GM18505 (cell line): ENCODE measurements around the gene PPP6R1.

Source experiments
- ATAC-seq: cut with Tn5 transposase; IDR thresholded peaks from one replicate; pipeline ENCODE4 v1.9.1; 2021; ENCODE audit not compliant: unreplicated experiment
- POLR2A ChIP-seq: IDR thresholded peaks from 4 replicates; pipeline ENCODE4 v1.6.1; 2011; ENCODE audit warnings: borderline replicate concordance; ENCODE audit not compliant: insufficient read depth, insufficient read length; ENCODE audit errors: extremely low read depth

PPP6R1 gene

DNA sequence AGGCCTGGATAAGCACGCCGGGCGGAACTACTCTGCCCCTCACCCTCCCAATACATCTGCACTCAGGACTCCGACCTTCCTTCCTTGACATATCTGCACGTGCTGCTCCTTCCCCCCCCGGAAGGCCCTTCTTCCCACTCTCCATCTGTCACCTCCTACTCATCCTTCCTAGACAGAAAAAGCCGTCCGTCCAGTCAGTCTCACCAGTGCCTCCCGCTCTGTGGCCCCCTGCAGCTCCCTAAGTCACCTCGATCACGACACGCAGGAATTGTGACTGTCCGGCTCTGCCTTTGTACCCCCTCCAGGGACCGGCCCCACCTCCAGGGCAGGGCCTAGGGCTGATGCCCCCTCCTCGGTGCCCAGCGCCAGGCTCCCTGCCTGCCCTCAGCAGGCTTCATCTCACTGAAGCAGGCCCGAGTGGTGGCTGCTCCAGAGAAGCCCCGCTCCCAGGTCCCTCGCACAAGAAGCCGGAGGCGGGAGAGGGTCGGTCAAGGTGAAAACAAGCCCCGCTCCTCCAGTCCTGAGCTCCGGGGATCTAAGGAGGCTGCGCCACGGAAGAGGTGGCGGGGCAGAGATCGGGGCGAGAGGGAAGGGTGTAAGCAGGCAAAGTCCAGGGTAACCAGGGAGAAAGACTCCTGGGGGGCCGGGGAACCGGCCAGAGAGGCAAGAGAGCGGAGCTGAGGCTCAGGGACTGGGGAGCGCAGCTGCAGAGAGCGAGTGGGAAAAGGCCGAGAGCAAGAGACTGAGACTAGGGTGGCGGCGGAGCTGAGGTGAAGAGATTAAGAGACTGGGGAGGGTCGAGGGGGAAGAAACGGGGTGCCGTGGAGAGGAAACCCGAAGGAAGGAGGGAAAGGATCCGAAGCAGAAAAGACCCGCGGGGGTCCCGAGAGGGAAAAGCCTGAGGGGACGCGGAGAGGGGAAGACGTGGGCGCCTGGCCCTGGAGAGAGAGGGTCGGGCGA lies 1.1 kb downstream of the PPP6R1 start:
- no peak for ATAC-seq
- TF ChIP-seq POLR2A: peak; percentile 36

DNA sequence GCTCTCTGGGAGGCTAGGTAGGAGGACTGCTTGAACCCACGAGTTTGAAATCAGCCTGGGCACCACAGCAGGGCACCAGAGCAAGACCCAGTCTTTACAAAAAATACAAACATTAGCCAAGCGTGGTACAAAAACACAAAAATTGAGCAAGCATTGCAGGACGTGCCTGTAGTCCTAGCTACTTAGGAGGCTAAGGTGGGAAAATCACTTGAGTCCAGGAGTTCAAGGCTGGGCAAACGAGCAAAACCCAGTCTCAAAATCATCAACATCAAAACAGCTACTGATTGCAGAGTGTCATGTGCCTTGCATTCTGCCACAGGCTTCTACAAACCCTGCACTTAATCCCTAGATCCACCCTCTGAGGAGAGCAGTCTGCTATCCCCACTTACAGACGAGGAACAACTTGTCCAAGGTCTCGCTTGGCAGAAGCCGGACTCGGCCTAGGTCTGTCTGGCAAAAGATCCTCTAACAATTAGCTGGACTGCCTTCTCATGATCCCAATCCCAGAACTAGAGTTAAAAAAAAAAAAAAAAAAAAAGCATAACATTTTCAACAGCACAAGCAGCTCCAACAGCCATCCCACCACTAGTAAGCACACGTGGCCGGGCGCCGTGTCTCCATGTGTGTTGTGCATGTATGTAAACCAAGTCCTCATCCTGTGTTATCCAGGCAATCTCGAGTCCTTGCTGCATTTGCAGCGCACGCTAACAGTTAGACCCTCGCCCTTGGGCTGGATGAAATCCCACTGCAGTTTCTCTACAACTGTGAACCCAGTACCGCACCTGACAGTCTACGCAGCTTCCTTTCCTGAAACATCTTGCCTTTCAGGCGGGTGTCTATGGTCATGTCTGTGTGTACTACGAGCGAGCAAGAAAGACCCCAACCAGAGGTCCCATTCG lies 2.0 kb downstream of the PPP6R1 start:
- ATAC-seq: no peak
- no peak for TF ChIP-seq POLR2A

DNA sequence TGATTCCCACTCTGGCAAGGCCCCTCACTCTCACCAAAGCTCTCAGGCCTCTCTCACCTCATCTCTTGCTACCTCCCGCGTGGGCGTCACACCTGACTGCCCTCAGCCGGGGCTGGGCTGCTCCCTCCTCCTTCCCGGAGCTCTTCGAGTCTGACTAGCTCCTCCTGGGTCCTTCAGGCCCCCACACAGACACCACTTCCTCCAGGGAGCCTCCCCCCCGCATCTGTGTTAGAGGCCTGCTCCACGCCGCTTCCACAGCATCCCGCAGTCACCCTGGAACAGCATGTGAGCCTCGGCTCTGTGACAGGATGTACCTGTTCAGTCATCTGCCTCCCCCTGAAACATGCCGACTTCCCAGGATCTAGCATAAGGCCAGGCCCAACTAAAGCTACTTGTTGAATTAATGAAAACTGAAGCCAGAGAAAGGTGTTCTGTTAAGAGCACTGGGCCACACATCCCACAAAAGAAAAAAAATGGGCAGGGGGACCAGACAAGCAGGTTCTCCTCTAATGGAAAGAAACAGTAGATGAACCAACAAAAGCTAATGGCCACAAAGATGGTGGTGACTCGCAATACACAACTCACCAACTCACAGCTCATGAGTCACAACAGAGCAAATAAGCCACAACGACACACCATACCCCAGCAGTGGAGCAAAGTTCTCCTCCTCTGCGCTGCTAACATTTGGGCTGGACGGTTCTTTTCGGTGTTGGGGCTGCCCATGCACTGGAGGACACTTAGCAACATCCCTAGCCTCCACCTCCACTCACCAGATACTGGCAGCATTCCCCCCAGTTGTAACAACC lies 3.0 kb downstream of the PPP6R1 start:
- TF ChIP-seq POLR2A: peak; percentile 35
- no peak for ATAC-seq

DNA sequence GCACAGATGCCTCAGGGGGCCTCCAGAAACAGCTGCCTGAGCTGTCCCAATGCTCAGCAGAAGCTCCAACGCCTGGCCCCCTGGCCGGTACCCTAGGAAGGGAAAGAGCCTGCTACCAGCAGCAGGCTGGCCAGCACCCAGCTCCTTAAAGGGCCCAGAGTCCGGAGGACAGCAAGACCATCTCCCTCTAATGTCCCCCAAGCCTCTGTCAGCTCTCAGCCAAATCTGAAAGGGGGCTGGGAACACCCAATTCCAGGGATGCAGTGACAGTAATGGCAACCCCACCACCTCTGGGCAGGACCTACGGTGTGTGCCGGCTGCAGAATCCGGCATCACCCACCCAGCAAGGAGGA lies 4.2 kb downstream of the PPP6R1 start:
- no peak for TF ChIP-seq POLR2A
- ATAC-seq: no peak

DNA sequence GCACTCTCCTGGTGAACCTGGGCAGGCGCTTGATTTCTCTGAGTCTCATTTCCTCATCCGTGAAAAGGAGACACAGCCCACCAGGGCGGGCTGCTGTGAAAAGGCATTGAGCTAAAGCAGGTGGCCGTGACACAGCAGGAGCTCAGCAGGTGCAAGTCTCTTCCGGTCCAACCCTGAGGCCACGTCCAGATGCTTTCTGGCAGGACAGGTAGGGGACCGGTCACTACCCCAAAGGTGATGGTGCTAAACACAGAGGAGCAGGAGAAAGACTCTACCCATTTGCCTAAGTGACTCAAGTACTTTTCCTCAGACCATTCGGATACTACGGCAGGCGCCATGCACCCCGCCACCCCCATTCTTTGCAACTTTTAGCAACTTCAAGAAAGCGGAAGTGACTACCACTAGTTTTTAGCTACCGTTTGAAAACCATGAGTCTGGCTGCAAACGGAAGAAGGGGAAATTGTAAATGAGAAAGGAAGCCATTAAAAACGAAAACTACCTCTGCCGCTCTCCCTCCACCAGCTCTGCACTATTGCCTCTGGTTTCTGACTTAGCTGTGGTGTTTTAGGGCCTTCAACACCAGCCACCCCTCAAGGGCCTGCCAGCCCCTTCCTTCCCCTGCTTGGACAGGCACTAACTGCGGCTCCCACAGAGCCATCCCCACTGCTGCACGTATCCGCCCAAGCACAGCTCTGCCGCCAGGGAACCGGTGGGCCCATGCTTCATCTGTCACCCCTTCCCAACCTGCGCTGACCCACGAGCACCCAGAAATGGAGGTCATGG lies 4.8 kb downstream of the PPP6R1 start:
- peak; percentile 31 for ATAC-seq
- peak; percentile 65 for TF ChIP-seq POLR2A

DNA sequence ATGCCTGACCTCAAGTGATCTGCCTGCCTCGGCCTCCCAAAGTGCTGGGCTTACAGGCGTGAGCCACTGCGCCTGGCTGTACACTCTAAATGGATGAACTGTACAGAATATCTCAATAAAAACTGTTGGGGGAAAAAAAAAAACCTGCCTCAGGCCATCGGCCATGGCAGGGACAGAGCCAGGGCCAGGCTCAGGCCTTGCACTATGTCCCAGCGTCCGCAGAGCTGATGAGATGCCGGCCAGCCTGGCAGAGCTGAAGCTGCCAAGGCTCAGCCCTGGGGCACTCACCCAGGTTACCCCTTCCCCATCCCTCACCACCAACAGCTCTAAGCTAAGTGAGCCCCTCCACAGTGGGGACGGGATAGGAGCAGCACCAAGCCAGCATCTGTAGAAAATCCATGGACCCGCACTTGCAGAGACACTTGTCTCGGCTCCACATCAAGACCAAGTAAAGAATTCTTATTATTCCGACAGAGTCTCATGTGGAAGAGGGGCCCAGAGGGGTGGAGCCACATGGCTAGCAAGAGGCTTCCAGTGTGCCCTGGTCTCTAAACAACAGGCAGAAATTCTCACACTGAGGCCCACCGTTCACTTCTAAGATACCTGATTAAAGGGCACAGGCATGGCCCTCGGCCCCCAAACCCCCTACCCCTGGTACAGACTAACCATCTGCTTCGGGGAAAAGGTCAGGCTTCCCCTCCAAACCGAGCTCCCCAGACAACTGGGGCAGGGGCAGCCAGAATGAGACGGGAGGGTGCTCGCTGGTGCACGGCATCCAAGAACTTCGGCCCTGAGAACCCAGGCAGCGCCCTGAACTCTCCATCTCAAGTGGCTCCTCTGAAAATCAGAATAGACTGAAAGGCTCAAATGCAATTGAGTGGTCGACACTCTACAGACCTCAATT lies 5.8 kb downstream of the PPP6R1 start:
- no peak for ATAC-seq
- TF ChIP-seq POLR2A: no peak

DNA sequence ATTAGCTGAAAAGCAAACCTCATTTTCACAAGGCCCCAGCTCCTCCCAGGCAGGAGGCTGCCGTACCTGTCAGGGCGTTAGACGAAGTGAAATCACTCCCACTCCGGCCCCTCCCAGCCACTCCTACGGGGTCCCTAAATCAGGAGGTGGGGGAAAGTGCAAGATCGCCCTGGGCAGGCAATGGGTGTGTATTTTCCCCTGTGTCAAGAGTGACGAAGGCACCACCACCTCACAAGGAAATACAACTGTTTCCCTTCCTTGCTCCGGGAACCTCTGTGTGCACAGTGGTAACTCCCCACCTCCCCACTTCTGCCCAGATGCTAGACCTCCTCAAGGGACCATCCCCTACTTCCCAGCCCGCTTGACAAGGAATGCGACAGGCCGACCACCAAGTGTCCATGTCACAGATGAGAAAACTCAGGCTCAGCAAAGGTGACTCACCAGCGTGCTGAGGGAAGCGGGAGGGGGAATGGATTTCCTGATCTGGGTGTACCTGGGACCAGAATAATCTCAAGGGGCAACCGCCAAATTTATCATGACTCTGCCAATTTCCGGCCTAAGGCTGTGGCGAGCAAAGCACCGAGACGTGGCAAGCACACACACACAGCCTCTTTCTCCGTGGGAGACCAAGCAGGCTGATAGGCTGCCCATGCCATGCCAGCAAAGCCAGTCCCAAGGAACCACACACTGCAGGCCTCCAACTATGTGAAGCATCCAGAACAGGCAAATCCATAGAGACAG lies 7.3 kb downstream of the PPP6R1 start:
- no peak for ATAC-seq
- TF ChIP-seq POLR2A: no peak

DNA sequence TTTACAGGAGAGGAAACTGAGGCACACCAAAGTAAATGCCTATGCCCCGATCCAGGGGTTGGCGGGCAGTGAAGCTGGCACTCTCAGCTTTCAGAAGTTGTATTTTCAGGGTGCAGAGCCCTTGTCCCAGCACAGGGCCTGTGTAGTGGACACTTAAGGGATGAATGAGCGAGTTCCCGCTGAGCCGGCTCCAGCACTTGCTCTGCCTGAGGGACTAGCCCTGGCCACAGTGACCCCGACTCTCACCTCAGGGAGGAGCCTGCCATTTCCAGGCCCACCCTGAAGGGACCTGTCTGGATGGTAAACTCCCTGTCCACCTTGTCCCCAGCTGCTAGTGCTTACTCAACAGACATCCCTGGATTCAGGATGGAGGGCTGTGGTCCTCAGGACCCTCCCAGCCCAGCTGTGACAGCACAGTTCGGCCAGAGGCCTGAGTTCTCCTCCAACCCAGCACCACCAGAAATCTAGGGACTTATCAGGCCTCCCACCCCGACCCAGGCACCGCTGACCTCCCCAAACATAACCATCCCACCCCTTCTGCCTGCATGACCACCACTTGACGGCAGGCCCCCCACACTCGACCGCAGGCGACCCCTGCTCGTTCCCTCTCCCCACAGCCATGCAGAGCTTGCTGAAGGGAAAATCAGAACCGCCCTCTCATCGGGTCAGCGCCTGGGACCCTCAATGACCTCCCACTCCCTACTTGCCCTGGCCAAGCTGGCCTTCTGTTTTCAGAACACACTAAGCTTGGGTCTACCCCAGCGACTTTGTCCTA lies 8.4 kb downstream of the PPP6R1 start:
- no peak for ATAC-seq
- TF ChIP-seq POLR2A: no peak

DNA sequence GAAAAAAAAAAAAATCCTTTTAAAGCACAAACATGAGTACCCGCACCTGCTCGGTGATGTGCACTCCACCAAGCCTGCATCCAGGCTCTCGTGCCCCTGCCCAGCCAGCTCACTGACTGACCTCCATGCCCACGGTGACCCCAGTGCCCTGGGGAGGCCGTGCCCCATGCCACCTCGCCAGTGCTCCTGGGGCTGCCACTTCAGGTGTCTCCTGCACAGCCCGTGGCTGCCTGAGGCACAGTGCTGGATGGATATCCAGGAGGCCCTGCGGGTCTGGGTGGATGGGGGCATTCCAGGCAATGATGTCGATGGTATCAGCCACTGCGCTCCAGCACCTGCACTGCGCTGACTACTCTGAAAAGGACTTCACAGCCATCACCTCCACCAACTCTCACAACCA lies 9.0 kb downstream of the PPP6R1 start:
- no peak for ATAC-seq
- TF ChIP-seq POLR2A: no peak

DNA sequence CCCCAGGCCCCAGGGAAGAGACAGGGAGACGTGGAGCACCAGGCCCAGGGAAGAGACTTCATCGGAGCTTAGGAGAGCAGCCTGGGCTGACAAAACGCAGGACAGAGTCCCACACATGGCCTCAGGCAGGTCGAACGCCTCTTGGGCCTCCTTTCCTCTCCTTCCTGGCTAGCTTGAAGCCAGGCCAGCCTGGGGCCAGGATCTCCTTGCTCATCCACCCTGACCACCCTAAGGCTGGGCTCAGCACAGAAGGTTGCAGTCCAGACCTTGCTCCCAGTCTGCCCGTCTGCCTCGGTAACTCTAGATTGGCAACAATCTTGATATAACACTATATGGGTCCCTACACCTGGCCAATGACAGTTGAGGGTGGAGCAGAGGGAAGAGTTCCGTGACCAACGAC lies 10.1 kb downstream of the PPP6R1 start:
- no peak for TF ChIP-seq POLR2A
- no peak for ATAC-seq
